Muscle layer of colon (tissue), 2 donors: Measurements from ENCODE around the gene CAVIN1.
"Not testable (repeated sequence)": the region's sequence is repeated elsewhere in the genome, so short reads cannot be mapped to it uniquely, and the experiment has no call there.

Source experiments
- H3K27ac ChIP-seq: one replicate; pipeline ENCODE4 v1.7.0; 2013; ENCODE audit warnings: low read depth, mild to moderate bottlenecking, low read length, moderate library complexity
- H3K27me3 ChIP-seq, 2 donors: one replicate each; pipeline ENCODE4 v1.7.0; 2013; ENCODE audit warnings: low read length in 2 of 2, mild to moderate bottlenecking in 2 of 2; ENCODE audit not compliant: insufficient read depth in 2 of 2, control insufficient read depth in 1 of 2
- H3K36me3 ChIP-seq: one replicate; pipeline ENCODE4 v1.7.0; 2013; ENCODE audit warnings: mild to moderate bottlenecking, low read length; ENCODE audit not compliant: insufficient read depth
- H3K4me1 ChIP-seq: one replicate; pipeline ENCODE4 v1.7.0; 2013; ENCODE audit warnings: mild to moderate bottlenecking, low read length; ENCODE audit not compliant: insufficient read depth
- H3K4me3 ChIP-seq, 2 donors: one replicate each; pipeline ENCODE4 v1.7.0; 2013; ENCODE audit warnings: low read length in 2 of 2, low read depth in 1 of 2, mild to moderate bottlenecking in 1 of 2, moderate library complexity in 1 of 2
- H3K9ac ChIP-seq: one replicate; pipeline ENCODE4 v1.7.0; 2013; ENCODE audit warnings: low read length
- H3K9me3 ChIP-seq: one replicate; pipeline ENCODE4 v1.7.0; 2013; ENCODE audit warnings: mild to moderate bottlenecking, low read length
- donor health status: abdominal sarcoma.
- donor health status: Adenocarcinoma of cecum.

The CAVIN1 gene

DNA sequence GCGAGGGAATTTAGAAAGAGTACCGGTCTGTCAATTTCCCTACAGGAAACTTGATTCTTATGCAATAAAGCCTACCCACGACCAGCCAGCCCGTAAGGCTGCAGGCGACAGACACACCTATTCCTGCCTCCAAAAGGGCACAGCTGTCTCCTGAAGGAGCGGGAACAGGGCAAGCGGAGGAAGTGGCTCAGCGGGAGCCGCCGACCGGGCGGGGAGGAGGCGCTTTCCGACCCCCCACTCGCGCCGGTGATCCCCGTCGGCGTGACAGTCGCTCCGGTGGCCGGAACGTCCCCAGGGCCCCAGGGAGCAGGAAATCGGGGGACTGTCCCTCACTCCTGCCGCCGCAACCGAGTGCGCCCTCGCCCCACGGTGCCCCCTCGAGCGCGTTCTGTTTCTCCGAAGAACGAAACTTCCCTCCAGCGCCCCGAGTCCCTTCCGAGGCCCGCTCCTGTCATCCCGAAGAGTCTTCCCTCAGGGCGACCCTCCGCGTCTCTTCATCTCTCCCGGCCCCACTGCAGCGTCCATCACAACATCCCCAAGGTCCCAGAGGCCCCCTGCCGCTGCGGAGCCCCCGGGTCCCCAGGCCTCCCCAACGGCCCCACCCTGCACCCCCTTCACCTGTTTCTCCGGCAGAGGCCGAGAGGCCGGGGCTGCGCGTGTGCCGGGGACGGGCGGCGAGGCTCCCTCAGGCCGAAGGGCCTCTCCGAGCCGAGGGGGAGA, 35.2 kb downstream of the CAVIN1 start:
- no peaks in the 10 kb centered on the region for H3K9me3 ChIP-seq
- H3K27me3 ChIP-seq = no peaks in the 10 kb centered on the region
- H3K9ac ChIP-seq = peak overlapping the region; percentile 84
- H3K4me3 ChIP-seq = peak overlapping the region; percentile 67 to 82
- H3K4me1 ChIP-seq = peaks cover 28% of the 10 kb centered on the region
- H3K36me3 ChIP-seq = no peaks in the 10 kb centered on the region
- peak overlapping the region; percentile 99 for H3K27ac ChIP-seq

DNA sequence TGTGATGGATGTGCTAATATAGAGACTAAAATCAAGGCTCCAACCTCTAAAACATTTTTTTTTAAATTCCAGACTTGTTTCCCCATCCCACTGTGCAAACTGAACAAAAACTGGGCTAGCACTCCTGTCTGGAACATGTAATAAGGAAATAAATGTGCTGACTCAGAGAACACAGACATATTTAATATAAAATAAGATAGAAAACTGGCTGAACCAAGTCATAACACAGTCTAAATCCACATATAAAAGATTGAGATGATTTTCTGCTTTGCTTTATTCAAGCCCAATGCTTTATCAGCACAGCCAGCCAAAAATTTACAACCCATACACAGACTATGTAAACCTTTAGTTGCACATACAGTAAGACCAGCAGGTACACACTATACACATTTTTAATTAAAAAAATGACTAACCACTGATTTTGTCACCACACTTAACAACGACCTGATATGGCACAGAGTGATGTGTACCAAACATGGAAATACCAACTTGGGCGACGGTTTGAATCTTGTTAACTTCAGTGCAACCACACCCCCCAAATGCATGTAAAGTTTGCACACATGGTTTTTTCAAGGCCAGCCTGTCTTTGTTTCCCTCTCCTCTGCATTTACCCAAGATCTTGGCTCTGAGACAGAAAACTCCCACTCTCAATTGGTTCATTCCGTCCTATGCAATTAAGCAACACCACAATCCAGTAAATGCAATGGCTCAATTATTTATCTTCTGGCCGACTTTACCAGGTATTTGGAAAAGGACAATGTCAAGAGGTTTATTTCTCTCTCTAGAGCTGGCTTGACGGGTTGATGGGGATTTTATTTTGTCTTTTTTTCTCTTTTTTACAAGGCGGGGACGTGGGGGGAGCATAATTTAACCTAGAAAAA, 36.0 kb downstream of the CAVIN1 start:
- Histone ChIP-seq H3K4me3 (peak overlapping the region; percentile 67 to 82), H3K27me3 (no peaks in the 10 kb centered on the region), H3K9me3 (no peaks in the 10 kb centered on the region), H3K27ac (peak overlapping the region; percentile 99), H3K36me3 (no peaks in the 10 kb centered on the region), H3K4me1 (peaks cover 28% of the 10 kb centered on the region), H3K9ac (peak overlapping the region; percentile 84)

DNA sequence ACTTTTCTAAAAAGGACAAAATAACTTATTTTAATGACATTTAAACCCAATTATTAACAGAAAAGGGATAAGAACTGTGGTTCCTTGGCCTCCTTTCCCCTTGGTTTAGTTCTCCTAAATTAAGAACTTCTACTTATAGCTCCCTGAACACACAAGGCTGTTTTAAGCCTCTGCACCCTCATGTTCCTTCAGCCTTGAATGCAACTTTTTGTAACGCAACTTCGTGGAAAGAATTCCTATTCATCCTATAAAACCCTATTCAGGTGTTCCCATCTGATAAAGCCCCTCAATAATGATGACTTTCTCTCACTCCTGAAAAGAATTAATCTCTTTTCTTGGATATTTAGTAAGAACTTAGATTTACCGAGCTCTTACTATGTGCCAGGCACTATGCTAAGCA, 41.2 kb downstream of the CAVIN1 start:
- Histone ChIP-seq H3K9me3 (no peaks in the 10 kb centered on the region), H3K27me3 (no peaks in the 10 kb centered on the region), H3K9ac (no peak overlapping the region), H3K36me3 (no peaks in the 10 kb centered on the region), H3K4me3 (no peak overlapping the region), H3K4me1 (peaks cover 44% of the 10 kb centered on the region), H3K27ac (no peak overlapping the region)

DNA sequence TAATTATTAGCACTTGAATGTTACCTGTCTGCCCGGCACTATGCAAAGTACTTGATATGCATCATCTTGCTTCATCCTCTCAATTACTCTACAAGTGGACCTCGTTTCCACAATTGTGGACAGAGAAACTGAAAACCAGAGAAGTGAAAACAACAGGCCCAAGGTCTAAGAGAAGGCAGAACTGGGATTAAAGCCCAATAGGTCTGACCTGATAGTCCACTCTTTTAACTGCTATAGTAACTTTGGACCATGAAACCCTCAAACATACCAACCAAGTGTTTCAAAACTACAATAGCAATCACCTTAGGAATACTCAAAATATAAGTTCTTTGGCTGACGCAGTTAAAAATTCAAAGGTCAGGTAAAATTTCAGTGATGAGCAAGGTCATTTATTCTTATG, 42.1 kb downstream of the CAVIN1 start:
- no peak overlapping the region for H3K27ac ChIP-seq
- H3K9ac ChIP-seq = no peak overlapping the region
- H3K27me3 ChIP-seq = no peaks in the 10 kb centered on the region
- H3K4me1 ChIP-seq = peaks cover 34% of the 10 kb centered on the region
- no peaks in the 10 kb centered on the region for H3K36me3 ChIP-seq
- no peak overlapping the region for H3K4me3 ChIP-seq
- no peaks in the 10 kb centered on the region for H3K9me3 ChIP-seq

DNA sequence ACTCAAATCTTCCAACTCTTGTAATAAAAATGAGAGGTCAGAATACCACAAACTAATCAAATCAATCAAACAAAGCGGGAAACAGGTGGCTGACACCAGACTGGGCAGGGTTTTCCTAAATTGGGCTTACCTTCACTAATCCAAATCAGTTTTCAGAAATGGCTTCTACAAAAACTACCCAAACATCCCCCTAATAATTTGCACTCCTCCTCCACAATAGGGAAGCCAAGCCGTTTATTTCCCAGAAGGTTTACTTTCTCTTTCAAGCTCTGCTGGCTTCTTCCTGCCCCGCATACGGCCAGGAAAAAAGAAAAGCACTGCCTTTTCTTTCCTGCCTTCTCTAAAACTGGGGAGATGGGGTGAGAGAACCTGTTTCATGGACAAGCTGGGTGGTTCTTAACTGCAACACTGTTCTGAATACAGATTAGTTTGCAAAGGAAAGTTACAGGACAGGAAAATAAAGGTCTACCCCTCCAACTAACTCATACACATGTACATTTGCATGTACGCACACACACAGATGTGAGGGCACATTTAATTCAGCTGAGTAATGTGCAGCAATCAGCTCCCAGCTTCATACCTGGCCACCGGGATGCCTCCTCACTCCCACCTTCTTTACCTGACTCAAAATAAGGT, 44.0 kb downstream of the CAVIN1 start:
- peak overlapping the region in 1 of 2 donors; percentile 51 for H3K4me3 ChIP-seq

DNA sequence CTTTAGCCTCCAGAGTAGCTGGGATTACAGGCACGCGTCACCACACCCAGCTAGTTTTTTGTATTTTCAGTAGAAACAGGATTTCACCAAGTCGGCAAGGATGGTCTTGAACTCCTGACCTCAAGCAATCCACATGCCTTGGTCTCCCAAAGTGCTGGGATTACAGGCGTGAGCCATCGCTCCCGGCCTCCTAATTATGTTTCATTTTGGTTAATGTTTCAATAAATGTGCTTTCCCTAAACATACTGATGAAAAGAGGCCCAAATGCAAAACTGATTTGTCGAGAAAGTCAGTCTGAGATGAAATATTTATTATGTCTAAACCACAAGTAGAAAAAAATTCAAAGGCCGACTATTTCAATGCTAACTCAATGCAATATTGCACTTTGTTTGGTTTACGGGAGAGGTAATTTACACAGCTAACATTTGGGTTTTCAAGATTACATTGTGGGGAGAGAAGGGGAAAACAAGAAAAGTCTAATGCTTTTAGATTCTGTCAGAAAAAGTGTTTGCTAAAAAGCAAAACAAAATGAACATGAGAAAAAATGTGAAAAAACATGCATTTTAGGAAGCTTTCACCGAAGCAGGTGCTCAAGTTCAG, 44.6 kb downstream of the CAVIN1 start:
- Histone ChIP-seq H3K27me3 (no peaks in the 10 kb centered on the region), H3K9ac (peak overlapping the region; percentile 26), H3K27ac (peak overlapping the region; percentile 71), H3K4me3 (peak overlapping the region in 1 of 2 donors; percentile 51), H3K9me3 (no peaks in the 10 kb centered on the region), H3K4me1 (peaks cover 38% of the 10 kb centered on the region), H3K36me3 (no peaks in the 10 kb centered on the region)

More for the DNA sequence above, 44.0 kb downstream of the CAVIN1 start:
- H3K27ac ChIP-seq = peak overlapping the region; percentile 71
- no peaks in the 10 kb centered on the region for H3K36me3 ChIP-seq
- no peaks in the 10 kb centered on the region for H3K9me3 ChIP-seq
- peaks cover 36% of the 10 kb centered on the region for H3K4me1 ChIP-seq
- peak overlapping the region; percentile 26 for H3K9ac ChIP-seq
- no peaks in the 10 kb centered on the region for H3K27me3 ChIP-seq

DNA sequence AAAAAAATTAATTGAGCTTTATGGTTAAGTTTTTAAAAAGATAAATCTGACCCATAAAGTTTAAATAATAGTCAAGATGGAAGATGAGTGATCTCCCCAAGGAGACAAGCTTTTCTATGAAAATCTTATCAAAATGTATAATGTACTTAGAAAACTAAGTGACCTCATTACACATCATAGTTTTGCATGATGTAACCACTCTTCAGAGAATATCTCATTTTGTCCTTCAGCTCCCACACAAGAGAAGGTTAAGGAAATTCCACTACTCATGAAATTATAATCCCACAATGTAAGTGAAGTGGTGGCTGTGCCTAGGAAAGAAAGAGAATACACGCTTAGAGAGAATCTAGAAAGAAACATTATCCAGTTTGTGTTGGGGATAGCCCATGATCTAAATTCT, 49.2 kb downstream of the CAVIN1 start:
- no peak overlapping the region for H3K27ac ChIP-seq
- no peak overlapping the region for H3K9ac ChIP-seq
- H3K4me3 ChIP-seq = no peak overlapping the region
- no peaks in the 10 kb centered on the region for H3K9me3 ChIP-seq
- H3K4me1 ChIP-seq = peaks cover 24% of the 10 kb centered on the region
- no peaks in the 10 kb centered on the region for H3K27me3 ChIP-seq
- peaks cover 5% of the 10 kb centered on the region for H3K36me3 ChIP-seq

DNA sequence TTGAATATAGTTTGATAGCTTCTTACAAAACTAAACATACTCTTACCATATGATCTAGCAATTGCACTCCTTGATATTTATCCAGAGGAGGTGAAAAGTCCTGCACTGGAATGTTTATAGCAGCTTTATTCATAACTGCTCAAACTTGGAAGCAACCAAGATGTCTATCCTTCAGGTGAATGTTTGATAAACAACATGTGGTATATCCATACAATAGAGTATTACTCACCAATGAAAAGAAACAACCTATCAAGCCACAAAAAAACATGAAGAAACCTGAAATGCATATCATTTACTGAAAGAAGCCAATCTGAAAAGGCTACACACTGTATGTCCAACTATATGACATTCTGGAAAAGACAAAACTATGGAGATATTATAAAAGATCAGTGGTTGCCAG, 50.9 kb downstream of the CAVIN1 start:
- no peak overlapping the region for H3K9ac ChIP-seq
- peaks cover 5% of the 10 kb centered on the region for H3K36me3 ChIP-seq
- H3K9me3 ChIP-seq = no peaks in the 10 kb centered on the region
- no peak overlapping the region for H3K4me3 ChIP-seq
- no peaks in the 10 kb centered on the region for H3K27me3 ChIP-seq
- H3K27ac ChIP-seq = no peak overlapping the region
- H3K4me1 ChIP-seq = peaks cover 22% of the 10 kb centered on the region

DNA sequence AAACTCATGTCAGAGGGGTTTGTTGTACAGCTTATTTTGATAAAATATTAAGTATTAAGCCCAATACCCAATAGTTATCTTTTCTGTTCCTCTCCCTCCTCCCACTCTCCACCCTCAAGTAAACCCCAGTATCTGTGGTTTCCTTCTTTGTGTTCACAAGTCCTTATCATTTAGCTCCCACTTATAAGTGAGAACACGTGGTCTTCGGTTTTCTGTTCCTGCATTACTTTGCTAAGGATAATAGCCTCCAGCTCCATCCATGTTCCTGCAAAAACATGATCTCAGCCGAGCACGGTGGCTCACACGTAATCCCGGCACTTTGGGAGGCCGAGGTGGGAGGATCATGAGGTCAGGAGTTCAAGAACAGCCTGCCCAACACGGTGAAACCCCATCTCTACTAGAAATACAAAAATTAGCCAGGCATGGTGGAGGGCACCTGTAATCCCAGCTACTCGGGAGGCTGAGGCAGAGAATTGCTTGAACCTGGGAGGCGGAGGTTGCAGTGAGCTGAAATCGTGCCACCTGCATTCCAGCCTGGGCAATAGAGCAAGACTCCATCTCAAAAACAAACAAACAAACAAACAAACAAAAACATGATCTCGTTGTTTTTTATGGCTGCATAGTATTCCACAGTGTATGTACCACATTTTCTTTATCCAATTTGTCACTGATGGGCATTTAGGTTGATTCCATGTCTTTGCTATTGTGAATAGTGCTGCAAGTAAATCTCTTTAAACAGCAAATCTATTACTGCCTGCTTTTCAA, 54.1 kb downstream of the CAVIN1 start:
- not testable (repeated sequence) for H3K27ac ChIP-seq, H3K36me3 ChIP-seq, H3K4me3 ChIP-seq, H3K27me3 ChIP-seq, H3K9me3 ChIP-seq, H3K9ac ChIP-seq
- H3K4me1 ChIP-seq = peaks cover 32% of the 10 kb centered on the region

DNA sequence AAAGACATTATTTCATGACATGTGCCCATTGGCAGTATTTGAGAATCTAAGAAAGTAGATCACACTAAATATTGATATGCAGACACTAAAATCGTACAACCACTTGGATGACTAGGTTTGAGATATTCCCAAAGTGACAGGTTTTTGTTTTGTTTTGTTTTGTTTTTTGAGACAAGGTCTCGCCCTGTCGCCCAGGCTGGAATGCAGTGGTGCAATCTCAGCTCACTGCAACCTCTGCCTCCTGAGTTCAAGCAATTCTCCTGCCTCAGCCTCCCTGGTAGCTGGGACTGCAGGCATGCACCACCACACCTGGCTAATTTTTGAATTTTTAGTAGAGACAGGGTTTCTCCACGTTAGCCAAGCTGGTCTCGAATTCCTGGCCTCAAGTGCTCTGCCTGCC, 54.7 kb downstream of the CAVIN1 start:
- not testable (repeated sequence) for H3K36me3 ChIP-seq, H3K4me3 ChIP-seq, H3K9ac ChIP-seq, H3K27ac ChIP-seq, H3K27me3 ChIP-seq, H3K9me3 ChIP-seq
- peaks cover 36% of the 10 kb centered on the region for H3K4me1 ChIP-seq
